Measurements from ENCODE around the gene PLEKHO1.

DNA sequence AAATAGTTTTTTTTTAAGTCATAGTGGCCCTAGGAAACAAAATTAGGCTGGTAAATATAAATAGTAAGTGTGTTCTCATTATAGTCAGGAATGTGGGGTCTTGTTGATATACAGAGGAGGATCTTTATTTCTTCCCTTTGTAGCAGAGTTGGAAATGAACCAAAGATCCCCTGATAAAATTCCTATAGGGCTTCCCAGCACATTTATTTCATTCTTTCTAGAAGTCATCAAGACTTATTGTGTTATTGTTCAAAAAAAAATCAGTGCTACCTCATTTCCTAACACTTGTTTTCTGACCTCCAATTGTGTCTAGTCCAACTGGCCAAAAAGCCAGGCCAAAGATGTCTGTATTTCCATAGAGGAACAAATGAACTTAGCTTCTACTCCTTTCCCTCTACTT lies 7.6 kb upstream of the PLEKHO1 start:
- TF ChIP-seq POLR2A (IDR thresholded peaks at IDR 0.05; ENCODE audit: low read length) = no peak
- TF ChIP-seq GATA1 (IDR thresholded peaks at IDR 0.05; ENCODE audit: low read depth, low read length) = no peak
